Activated CD8-positive, alpha-beta memory T cell treated with anti-CD3 and anti-CD28 coated beads, Interleukin-2, amount 50 U/mL, for 48 hours (primary cell): ENCODE measurements around the gene CDHR1.
"Not testable (repeated sequence)": the region's sequence is repeated elsewhere in the genome, so short reads cannot be mapped to it uniquely, and the experiment has no call there.

Source experiments
- DNase-seq: peaks from one replicate; pipeline ENCODE4 v3.0.0-alpha.2; 2020

The CDHR1 gene

GRCh38 chr10:84194424-84195043 lies at the start of gene CDHR1:
Gene CDHR1, plus strand, starts transcription at chr10:84194537. Its CDS starts 224 bp downstream, at chr10:84194761.
- DNase-seq = peak; percentile 75

GRCh38 chr10:84147347-84147746 lies 47.0 kb upstream of the CDHR1 start:
- no peak for DNase-seq

GRCh38 chr10:84148006-84148597 lies 46.2 kb upstream of the CDHR1 start:
- not testable (repeated sequence) for DNase-seq

- DNase-seq = no peak
Measured at GRCh38 chr10:84149854-84150253, 44.5 kb upstream of the CDHR1 start.

- DNase-seq = no peak
Measured at GRCh38 chr10:84152769-84153168, 41.6 kb upstream of the CDHR1 start.

GRCh38 chr10:84155521-84155920 lies 38.8 kb upstream of the CDHR1 start:
- DNase-seq = no peak

GRCh38 chr10:84156009-84156408 lies 38.3 kb upstream of the CDHR1 start:
- no peak for DNase-seq

- DNase-seq = peak; percentile 71
Measured at GRCh38 chr10:84156768-84157167, 37.6 kb upstream of the CDHR1 start.

- DNase-seq = no peak
Measured at GRCh38 chr10:84158061-84158460, 36.3 kb upstream of the CDHR1 start.

- no peak for DNase-seq
Measured at GRCh38 chr10:84158550-84158949, 35.8 kb upstream of the CDHR1 start.

GRCh38 chr10:84159076-84159685 lies 35.2 kb upstream of the CDHR1 start:
- no peak for DNase-seq

GRCh38 chr10:84160663-84161362 lies 33.5 kb upstream of the CDHR1 start:
- no peak for DNase-seq

GRCh38 chr10:84163996-84164395 lies 30.3 kb upstream of the CDHR1 start:
- no peak for DNase-seq

GRCh38 chr10:84164442-84164841 lies 29.9 kb upstream of the CDHR1 start:
- DNase-seq = no peak

- no peak for DNase-seq
Measured at GRCh38 chr10:84166620-84167288, 27.6 kb upstream of the CDHR1 start.

GRCh38 chr10:84167289-84167653 lies 27.1 kb upstream of the CDHR1 start:
- DNase-seq = not testable (repeated sequence)

GRCh38 chr10:84168382-84168781 lies 26.0 kb upstream of the CDHR1 start:
- not testable (repeated sequence) for DNase-seq

- DNase-seq = not testable (repeated sequence)
Measured at GRCh38 chr10:84171237-84171636, 23.1 kb upstream of the CDHR1 start.

- not testable (repeated sequence) for DNase-seq
Measured at GRCh38 chr10:84171700-84172466, 22.5 kb upstream of the CDHR1 start.

- DNase-seq = no peak
Measured at GRCh38 chr10:84172467-84173356, 21.6 kb upstream of the CDHR1 start.

- no peak for DNase-seq
Measured at GRCh38 chr10:84173501-84173929, 20.8 kb upstream of the CDHR1 start, which contains the start of gene GPR15LG. Gene GPR15LG, plus strand, starts transcription at chr10:84173801. Its CDS starts 51 bp downstream, at chr10:84173852.
